DMS153 (cell line): ENCODE measurements around the gene SIRT1.
"Not testable (repeated sequence)": the region's sequence is repeated elsewhere in the genome, so short reads cannot be mapped to it uniquely, and the experiment has no call there.

Experiments used
- DNase-seq: peaks from one replicate; lab custom pipeline; 2025; lab: John Stamatoyannopoulos, UW

Gene SIRT1

GRCh38 chr10:67965456-67965855 lies 81.0 kb downstream of the SIRT1 start:
- no peak for DNase-seq

DNA sequence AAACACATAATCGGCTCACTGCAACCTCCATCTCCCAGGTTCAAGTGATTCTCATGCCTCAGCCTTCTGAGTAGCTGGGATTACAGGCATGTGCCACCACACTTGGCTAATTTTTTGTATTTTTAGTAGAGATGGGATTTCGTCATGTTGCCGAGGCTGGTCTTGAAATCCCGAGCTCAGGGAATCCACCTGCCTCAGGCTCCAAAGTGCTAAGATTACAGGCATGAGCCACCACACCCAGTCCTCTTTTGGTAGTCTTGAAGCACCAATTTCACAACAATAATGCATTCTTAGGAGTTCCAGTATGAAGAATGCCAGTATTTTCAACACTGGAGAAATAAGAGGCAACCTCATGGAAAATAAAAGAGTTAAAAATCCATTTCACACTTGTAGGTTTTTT lies 81.6 kb downstream of the SIRT1 start:
- not testable (repeated sequence) for DNase-seq
